ENCODE measurements around the gene ARX.
A peak's percentile ranks its signal among the peaks of the same experiment; 100 is the strongest.

The ARX gene

DNA sequence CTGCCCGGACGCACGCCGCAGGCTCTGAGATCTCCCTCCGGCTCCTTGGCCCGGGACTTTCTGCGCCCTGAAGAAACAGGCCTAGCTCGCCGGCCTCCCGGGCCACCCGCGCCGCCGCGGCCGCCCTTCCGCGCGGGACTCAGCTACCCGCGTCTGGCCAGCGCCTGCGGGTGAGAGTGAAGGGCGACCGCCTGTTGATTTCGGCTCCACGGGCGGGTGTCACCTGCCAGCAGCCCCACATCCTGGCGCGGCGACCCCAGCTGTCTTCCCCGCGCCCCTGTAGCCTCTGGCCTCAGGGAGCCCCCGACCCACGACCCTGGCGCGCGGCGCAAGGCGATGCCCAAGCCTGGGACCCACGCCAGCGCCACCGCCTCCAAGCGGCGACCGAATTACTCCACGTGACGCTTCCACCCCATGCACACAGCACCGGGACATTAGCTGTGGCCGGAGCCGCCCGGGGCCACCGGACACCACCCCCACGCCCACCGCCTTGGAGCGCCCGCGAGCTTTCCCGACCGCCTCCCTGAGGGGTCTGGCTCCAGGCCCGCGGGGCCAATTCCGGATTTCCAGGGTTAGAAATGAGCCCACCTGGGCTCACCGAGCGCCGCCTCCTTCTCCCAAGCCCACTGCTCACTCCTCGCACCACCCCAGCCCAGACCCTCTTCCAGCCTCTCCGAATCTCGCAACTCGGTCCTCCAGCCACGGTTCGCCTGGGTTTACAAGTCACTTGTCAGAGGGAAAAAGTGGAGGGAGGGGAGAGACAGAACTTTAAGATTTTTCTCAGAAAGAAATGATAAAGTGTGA is 10.2 kb downstream of the ARX start:
- Histone ChIP-seq H3K27me3 (ENCODE audit: control insufficient read depth, insufficient read depth, low read length) (peaks cover 99% of the 10 kb centered on the region), H3K4me3 (ENCODE audit: low read length) (no peak overlapping the region), H3K4me1 (ENCODE audit: control insufficient read depth, low read depth, low read length) (peaks cover 27% of the 10 kb centered on the region)

DNA sequence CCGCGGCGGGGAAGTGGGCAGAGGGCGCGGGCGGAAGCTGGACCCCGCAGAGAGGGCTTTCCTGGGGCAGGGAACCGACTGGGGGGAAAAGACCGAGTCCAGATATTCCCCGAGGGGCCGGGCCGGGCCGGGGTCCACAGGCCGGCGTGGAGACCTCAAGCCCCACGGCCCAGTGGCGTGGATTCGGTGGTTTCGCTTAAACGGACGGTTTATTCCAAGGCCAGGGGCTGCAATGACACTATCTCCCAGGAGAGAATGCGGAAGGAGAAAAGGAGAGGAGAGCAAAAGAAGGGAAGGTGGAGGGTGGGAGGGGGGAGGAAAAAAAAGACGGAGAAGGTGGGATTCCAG is 10.8 kb downstream of the ARX start:
- Histone ChIP-seq H3K36me3 (ENCODE audit: control insufficient read depth, low read depth, low read length) (no peaks in the 10 kb centered on the region), H3K9ac (ENCODE audit: low read length) (no peak overlapping the region), H3K4me3 (ENCODE audit: low read length) (no peak overlapping the region), H3K27me3 (ENCODE audit: control insufficient read depth, insufficient read depth, low read length) (peaks cover 99% of the 10 kb centered on the region), H3K27ac (ENCODE audit: low read length) (no peak overlapping the region), H3K4me1 (ENCODE audit: control insufficient read depth, low read depth, low read length) (peaks cover 28% of the 10 kb centered on the region), H3K9me3 (ENCODE audit: control insufficient read depth, low read depth, low read length) (no peaks in the 10 kb centered on the region)

More for the DNA sequence above, 10.2 kb downstream of the ARX start:
- Histone ChIP-seq H3K9me3 (ENCODE audit: control insufficient read depth, low read depth, low read length) (no peaks in the 10 kb centered on the region), H3K36me3 (ENCODE audit: control insufficient read depth, low read depth, low read length) (no peaks in the 10 kb centered on the region), H3K9ac (ENCODE audit: low read length) (no peak overlapping the region), H3K27ac (ENCODE audit: low read length) (no peak overlapping the region)

DNA sequence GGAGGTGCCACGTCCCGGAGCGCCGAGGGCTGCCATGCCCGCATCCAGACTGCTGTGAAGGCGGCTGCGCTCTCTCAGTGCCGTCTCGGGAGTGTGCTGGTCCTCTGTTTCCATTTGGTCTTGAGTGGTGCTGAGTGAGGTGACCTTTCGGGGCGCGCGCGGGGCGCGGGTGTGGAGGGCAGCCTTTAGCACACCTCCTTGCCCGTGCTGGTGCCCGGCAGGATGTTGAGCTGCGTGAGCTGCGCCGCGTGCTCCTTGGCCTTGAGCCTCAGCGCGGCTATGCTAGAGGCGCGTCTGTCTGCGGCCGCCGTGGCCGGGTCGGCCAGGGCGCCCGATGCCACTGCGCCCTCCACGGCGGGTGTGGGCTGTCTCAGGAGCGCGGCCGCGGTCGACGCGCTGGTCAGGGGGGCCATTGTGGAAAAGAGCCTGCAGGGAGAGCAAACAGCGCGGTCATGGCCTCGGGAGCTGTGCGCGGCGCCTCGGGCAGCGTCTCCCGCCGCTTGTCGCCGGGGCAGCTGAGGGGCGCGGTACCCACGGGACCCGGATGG is 11.2 kb downstream of the ARX start:
- no peaks in the 10 kb centered on the region for H3K36me3 ChIP-seq (ENCODE audit: control insufficient read depth, low read depth, low read length)
- peak overlapping the region; percentile 26 for H3K4me3 ChIP-seq (ENCODE audit: low read length)
- H3K9ac ChIP-seq (ENCODE audit: low read length) = no peak overlapping the region
- peaks cover 99% of the 10 kb centered on the region for H3K27me3 ChIP-seq (ENCODE audit: control insufficient read depth, insufficient read depth, low read length)
- peaks cover 33% of the 10 kb centered on the region for H3K4me1 ChIP-seq (ENCODE audit: control insufficient read depth, low read depth, low read length)
- no peak overlapping the region for H3K27ac ChIP-seq (ENCODE audit: low read length)
- H3K9me3 ChIP-seq (ENCODE audit: control insufficient read depth, low read depth, low read length) = no peaks in the 10 kb centered on the region

DNA sequence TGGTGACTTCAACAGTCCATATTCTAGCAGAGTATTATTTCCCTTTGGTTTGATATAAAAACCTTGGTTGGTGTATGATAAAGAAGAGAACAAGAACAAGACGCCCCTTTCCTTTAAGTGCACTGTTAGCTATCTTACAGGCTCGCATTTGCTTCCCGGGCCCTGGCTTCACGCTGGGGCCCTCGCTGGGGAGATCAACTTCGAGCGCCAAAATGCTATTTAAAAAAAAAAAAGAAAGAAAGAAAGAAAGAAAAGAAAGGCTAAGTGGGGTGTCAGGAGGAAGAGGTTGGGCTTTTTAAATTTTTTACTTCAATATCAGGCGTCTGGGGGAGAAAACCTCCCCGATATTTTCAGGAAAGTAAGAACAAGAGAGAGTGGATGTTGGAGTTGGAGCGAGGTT is 11.7 kb downstream of the ARX start:
- Histone ChIP-seq H3K36me3 (ENCODE audit: control insufficient read depth, low read depth, low read length) (no peaks in the 10 kb centered on the region), H3K4me3 (ENCODE audit: low read length) (no peak overlapping the region), H3K9me3 (ENCODE audit: control insufficient read depth, low read depth, low read length) (no peaks in the 10 kb centered on the region), H3K27ac (ENCODE audit: low read length) (no peak overlapping the region), H3K27me3 (ENCODE audit: control insufficient read depth, insufficient read depth, low read length) (peaks cover 99% of the 10 kb centered on the region), H3K9ac (ENCODE audit: low read length) (no peak overlapping the region), H3K4me1 (ENCODE audit: control insufficient read depth, low read depth, low read length) (peaks cover 38% of the 10 kb centered on the region)

DNA sequence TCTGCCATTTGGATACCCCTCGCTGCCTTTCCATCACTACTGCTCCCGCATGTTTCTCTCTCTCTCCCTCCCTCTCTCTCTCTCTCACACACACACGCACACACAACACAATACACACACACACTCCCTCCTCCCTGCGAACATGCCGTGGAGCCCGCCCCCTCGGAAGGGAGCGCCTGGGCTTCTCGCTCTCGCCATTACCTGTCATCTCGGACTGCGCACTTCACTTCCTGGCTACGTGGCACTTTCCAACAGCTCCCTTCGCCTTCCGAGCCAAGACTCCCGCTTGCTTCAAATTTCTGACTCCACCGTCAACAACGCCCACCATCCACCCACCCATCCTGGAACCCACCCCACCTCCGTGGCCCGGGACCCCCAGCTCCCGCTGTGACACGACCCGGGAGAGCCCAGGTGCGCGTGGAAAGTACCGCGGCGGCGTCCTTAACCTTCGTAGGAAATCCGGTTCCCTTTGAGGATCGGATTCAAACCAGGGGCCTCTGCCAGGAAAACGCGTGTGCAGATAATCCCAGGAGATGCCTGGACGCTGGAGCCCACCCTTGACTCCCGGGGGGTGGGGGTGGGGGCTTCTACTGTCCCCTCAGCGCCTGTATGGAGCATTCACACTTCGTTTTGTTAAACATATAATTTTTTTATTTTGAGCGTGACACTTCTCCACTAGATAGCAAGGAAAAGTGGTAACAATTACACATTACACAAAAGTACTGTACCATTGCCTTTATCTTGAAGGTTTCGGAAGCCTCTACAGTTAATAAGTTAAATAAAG is 12.5 kb downstream of the ARX start:
- Histone ChIP-seq H3K4me1 (ENCODE audit: control insufficient read depth, low read depth, low read length) (peaks cover 46% of the 10 kb centered on the region), H3K27me3 (ENCODE audit: control insufficient read depth, insufficient read depth, low read length) (peaks cover 99% of the 10 kb centered on the region), H3K9ac (ENCODE audit: low read length) (no peak overlapping the region), H3K36me3 (ENCODE audit: control insufficient read depth, low read depth, low read length) (no peaks in the 10 kb centered on the region), H3K9me3 (ENCODE audit: control insufficient read depth, low read depth, low read length) (no peaks in the 10 kb centered on the region), H3K4me3 (ENCODE audit: low read length) (peak overlapping the region; percentile 32), H3K27ac (ENCODE audit: low read length) (no peak overlapping the region)

DNA sequence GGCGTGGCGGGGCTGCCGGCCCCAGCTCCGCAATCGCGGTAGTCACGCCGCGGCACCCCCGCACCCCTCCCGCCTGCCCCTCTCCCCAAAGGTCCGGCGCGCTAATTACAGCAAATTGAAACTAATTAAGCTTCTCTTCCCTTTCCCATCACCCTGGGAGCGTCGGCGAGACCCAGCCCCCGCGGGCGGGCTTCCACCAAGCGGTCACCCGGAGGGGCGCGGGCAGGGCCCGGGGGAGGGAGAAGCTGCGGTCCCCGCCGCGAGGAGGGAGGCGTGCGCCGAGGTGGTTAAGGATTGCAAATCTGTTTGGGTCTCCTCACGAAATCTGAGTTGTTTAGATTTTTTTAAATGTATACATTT is 13.1 kb downstream of the ARX start:
- H3K36me3 ChIP-seq (ENCODE audit: control insufficient read depth, low read depth, low read length) = no peaks in the 10 kb centered on the region
- H3K9ac ChIP-seq (ENCODE audit: low read length) = no peak overlapping the region
- peak overlapping the region; percentile 32 for H3K4me3 ChIP-seq (ENCODE audit: low read length)
- no peak overlapping the region for H3K27ac ChIP-seq (ENCODE audit: low read length)
- no peaks in the 10 kb centered on the region for H3K9me3 ChIP-seq (ENCODE audit: control insufficient read depth, low read depth, low read length)
- peaks cover 99% of the 10 kb centered on the region for H3K27me3 ChIP-seq (ENCODE audit: control insufficient read depth, insufficient read depth, low read length)
- peaks cover 48% of the 10 kb centered on the region for H3K4me1 ChIP-seq (ENCODE audit: control insufficient read depth, low read depth, low read length)

DNA sequence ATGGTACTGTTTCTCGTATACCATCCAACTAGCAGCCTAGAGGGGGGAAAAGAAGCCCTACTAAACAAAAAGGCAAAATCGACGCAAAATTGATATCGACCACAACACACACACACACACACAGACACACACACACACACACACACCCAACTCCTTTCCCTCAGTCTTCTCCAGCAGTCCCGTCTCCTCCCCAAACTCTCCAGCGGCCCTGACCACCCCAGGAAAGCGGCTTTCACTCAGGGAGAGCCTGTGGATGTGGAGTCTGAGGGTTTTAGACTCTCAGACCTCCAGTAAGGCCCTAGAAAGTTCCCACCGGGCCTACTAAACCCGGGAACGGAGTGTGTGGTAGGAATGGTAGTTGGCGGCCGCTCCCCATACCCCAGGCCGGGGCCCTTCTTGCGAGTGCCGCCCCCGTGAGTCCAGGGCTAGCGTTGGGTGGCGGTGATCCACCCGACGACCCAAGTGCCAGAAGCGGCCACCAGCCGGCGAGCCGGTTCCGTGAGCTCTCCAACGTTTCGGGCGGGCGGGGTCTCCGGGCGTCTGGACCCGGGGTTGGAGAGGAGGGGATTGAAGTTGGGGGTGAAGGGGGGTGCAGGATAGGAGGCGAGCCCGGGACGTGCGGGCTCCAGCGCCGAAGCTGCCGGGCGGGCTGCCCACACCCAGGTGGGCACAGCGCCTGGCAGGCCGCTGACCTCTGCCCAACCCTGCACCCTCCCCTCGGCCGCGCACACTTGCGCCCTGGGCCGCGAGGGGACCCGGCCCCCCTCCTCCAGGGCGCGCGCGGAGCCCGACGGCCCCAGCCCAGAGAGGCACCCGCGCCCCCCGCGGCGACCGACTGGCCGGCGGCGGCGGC is 13.7 kb downstream of the ARX start:
- Histone ChIP-seq H3K9me3 (ENCODE audit: control insufficient read depth, low read depth, low read length) (no peaks in the 10 kb centered on the region), H3K9ac (ENCODE audit: low read length) (no peak overlapping the region), H3K27me3 (ENCODE audit: control insufficient read depth, insufficient read depth, low read length) (peaks cover 97% of the 10 kb centered on the region), H3K4me1 (ENCODE audit: control insufficient read depth, low read depth, low read length) (peaks cover 48% of the 10 kb centered on the region), H3K4me3 (ENCODE audit: low read length) (peak overlapping the region; percentile 20), H3K36me3 (ENCODE audit: control insufficient read depth, low read depth, low read length) (no peaks in the 10 kb centered on the region), H3K27ac (ENCODE audit: low read length) (no peak overlapping the region)

DNA sequence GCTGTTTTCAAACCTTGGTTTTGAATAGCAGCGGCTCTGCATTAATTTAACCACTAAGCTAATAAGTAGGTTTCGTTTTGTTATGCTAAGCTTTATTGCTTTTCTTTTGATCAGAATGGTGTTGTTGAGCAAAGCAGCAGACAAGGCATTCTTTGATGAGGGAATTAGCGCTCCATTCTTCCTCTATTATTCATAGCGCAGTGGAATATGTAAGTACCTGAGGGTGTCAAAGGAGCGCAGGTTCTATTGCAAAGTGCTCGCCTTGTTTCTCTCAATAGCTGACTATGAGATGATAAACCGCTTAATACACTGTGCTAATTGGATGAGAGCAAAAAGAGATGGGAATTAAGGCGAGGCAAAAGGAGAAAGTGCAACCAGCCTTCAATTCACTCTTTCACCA is 16.3 kb downstream of the ARX start:
- Histone ChIP-seq H3K9me3 (ENCODE audit: control insufficient read depth, low read depth, low read length) (no peaks in the 10 kb centered on the region), H3K4me3 (ENCODE audit: low read length) (peak overlapping the region; percentile 30), H3K4me1 (ENCODE audit: control insufficient read depth, low read depth, low read length) (peaks cover 60% of the 10 kb centered on the region), H3K36me3 (ENCODE audit: control insufficient read depth, low read depth, low read length) (no peaks in the 10 kb centered on the region), H3K9ac (ENCODE audit: low read length) (no peak overlapping the region), H3K27ac (ENCODE audit: low read length) (no peak overlapping the region), H3K27me3 (ENCODE audit: control insufficient read depth, insufficient read depth, low read length) (peaks cover 90% of the 10 kb centered on the region)

DNA sequence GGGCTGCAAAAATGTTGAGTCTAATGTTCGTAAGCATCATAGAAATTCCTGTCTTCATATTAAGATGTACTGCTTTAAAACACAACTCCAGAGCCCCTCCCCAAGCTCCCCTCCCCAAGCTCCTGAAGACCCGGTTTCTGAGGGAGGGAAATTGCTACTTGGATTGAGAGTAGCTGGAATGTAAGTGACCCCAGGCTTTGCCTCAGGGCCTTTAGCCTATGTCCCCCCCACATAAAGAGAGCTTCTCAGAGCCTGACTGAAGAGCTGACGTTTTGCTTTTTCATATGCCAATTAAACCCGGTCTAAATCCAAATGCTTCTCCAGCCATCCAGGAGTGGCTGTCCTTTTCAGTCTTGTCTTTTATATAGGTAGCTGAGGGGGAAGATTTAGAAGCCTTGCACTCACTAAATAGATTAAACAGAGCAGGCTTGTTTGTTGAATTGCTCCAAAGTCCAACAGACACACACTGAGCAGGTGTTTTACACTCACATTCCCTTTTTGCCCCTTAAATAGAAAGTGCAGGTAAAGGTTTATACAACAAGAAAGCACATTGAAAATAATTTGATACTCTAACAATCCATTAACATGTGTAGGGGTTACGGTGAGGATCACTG is 19.6 kb downstream of the ARX start:
- peaks cover 58% of the 10 kb centered on the region for H3K27me3 ChIP-seq (ENCODE audit: control insufficient read depth, insufficient read depth, low read length)
- no peak overlapping the region for H3K27ac ChIP-seq (ENCODE audit: low read length)
- H3K9me3 ChIP-seq (ENCODE audit: control insufficient read depth, low read depth, low read length) = no peaks in the 10 kb centered on the region
- peaks cover 59% of the 10 kb centered on the region for H3K4me1 ChIP-seq (ENCODE audit: control insufficient read depth, low read depth, low read length)
- H3K4me3 ChIP-seq (ENCODE audit: low read length) = no peak overlapping the region
- no peak overlapping the region for H3K9ac ChIP-seq (ENCODE audit: low read length)
- H3K36me3 ChIP-seq (ENCODE audit: control insufficient read depth, low read depth, low read length) = no peaks in the 10 kb centered on the region

DNA sequence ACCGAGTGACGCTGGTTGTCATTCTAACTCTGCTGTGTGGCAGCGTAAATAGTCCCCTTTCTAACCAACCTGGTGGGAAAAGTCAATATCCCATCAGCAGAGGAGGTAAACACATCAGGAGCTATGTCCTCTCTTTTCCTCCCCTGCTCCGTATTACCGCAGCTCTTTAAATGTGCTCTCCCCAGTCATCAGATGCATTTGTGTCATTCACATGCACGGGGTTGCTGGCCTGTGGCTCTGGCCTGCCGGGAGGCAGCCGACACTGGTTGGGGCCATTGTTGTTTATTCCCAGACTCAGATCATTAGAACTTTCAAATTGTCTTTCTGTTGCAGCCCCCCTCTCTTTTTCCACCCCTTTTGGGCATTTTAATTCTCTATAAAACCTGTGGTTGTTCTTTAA is 21.9 kb downstream of the ARX start:
- H3K27ac ChIP-seq (ENCODE audit: low read length) = no peak overlapping the region
- H3K27me3 ChIP-seq (ENCODE audit: control insufficient read depth, insufficient read depth, low read length) = peaks cover 35% of the 10 kb centered on the region
- peaks cover 51% of the 10 kb centered on the region for H3K4me1 ChIP-seq (ENCODE audit: control insufficient read depth, low read depth, low read length)
- no peaks in the 10 kb centered on the region for H3K36me3 ChIP-seq (ENCODE audit: control insufficient read depth, low read depth, low read length)
- no peak overlapping the region for H3K9ac ChIP-seq (ENCODE audit: low read length)
- H3K4me3 ChIP-seq (ENCODE audit: low read length) = no peak overlapping the region
- H3K9me3 ChIP-seq (ENCODE audit: control insufficient read depth, low read depth, low read length) = no peaks in the 10 kb centered on the region

DNA sequence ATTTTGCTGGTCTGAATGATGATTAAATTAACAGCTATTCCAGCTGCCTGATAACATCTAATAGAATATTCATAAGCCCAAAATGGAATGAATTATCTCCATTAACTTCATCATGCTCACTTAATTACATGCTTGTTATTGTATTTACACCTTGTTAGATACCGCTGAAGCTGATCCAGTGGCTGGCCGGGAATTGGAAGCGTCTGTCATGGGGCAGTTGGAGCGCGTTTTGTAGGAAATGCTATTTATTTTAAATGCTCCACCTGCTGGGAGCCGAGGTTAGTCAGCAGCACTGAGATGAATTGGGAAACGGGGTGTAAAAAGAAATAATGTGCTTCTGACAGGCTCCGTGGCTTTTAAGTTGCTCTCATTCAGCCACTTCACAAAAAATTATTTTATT is 25.2 kb downstream of the ARX start:
- Histone ChIP-seq H3K9me3 (ENCODE audit: control insufficient read depth, low read depth, low read length) (no peaks in the 10 kb centered on the region), H3K4me3 (ENCODE audit: low read length) (no peak overlapping the region), H3K4me1 (ENCODE audit: control insufficient read depth, low read depth, low read length) (peaks cover 33% of the 10 kb centered on the region)

More for the DNA sequence above, 25.2 kb downstream of the ARX start:
- Histone ChIP-seq H3K9ac (ENCODE audit: low read length) (no peak overlapping the region), H3K36me3 (ENCODE audit: control insufficient read depth, low read depth, low read length) (no peaks in the 10 kb centered on the region), H3K27ac (ENCODE audit: low read length) (no peak overlapping the region), H3K27me3 (ENCODE audit: control insufficient read depth, insufficient read depth, low read length) (peaks cover 5% of the 10 kb centered on the region)

All from iPS-18a (cell line).